Kidney (tissue), 14 donors: ENCODE data around the gene CMTM6. TPM values are rescaled to one million over a fixed set of nuclear protein-coding genes. Genes with fewer than 3 reads are reported as not detected.

Source experiments
- DNase-seq, 5 donors: peaks; one replicate each; pipeline ENCODE4 v3.0.0-alpha.2; 2013 to 2020
- FAIRE-seq: peaks from 2 replicates; lab custom pipeline; 2012; peaks lifted over from hg19 to GRCh38; lab: Jason Lieb, UNC
- H3K27ac ChIP-seq, 2 donors: one replicate each; pipeline ENCODE4 v1.7.0; 2013; ENCODE audit warnings: low read depth in 2 of 2, low read length in 2 of 2, inconsistent platforms in 1 of 2
- H3K27me3 ChIP-seq: one replicate; pipeline ENCODE4 v1.7.1; 2013; ENCODE audit warnings: low read length, inconsistent platforms; ENCODE audit not compliant: control insufficient read depth, insufficient read depth
- H3K36me3 ChIP-seq, 3 donors: one replicate each; pipeline versions ENCODE4 v1.7.0 to v1.7.1; 2013; ENCODE audit warnings: low read length in 3 of 3, control low read depth in 1 of 3, inconsistent platforms in 1 of 3; ENCODE audit not compliant: insufficient read depth in 3 of 3, control insufficient read depth in 2 of 3
- H3K4me1 ChIP-seq, 3 donors: one replicate each; pipeline versions ENCODE4 v1.7.0 to v1.7.1; 2013; ENCODE audit warnings: low read length in 3 of 3, inconsistent platforms in 1 of 3, low read depth in 1 of 3; ENCODE audit not compliant: control insufficient read depth in 2 of 3, insufficient read depth in 2 of 3
- H3K4me3 ChIP-seq, 3 donors: one replicate each; pipeline versions ENCODE4 v1.7.0 to v1.8.1; 2013; ENCODE audit warnings: low read length in 3 of 3, control low read depth in 1 of 3, inconsistent platforms in 1 of 3
- H3K9ac ChIP-seq, 3 donors: one replicate each; pipeline versions ENCODE4 v1.7.0 to v1.7.1; 2013; ENCODE audit warnings: low read length in 3 of 3, control low read depth in 1 of 3, inconsistent platforms in 1 of 3
- H3K9me3 ChIP-seq, 3 donors: one replicate each; pipeline versions ENCODE4 v1.7.0 to v1.7.1; 2013; ENCODE audit warnings: low read length in 3 of 3, control low read depth in 1 of 3, inconsistent platforms in 1 of 3; ENCODE audit not compliant: control insufficient read depth in 2 of 3, insufficient read depth in 1 of 3
- intact Hi-C: fragments of 100-400 bp; cut with DNase I; formaldehyde crosslinking; loops from one replicate; pipeline ENCODE4 v1.11.1; 2022
- polyA plus RNA-seq: library from polyadenylated mRNA; stranded (reverse); fragments of 350-450 nt; fragmentation: Illumina TruSeq; extraction: RNeasy Lipid Tissue Mini Kit (QIAGEN cat#74804); gene quantifications from one replicate; pipeline ENCODE4 v1.2.3, GENCODE V29; 2014; ENCODE audit warnings: low read depth, low replicate concordance; ENCODE audit not compliant: insufficient read depth
- total RNA-seq: library from RNA; stranded (reverse); fragmentation: NEBNext Ultra II Directional; extraction: Animal tissue kit (Norgen Biotek cat#: 25700); gene quantifications from one replicate; pipeline ENCODE4 v1.2.1, GENCODE V29; 2021
- TF ChIP-seq, protein P1 (sequence below): IDR thresholded peaks from 3 replicates; pipeline ENCODE4 v1.5.1; 2012; ENCODE audit warnings: mild to moderate bottlenecking, moderate library complexity, borderline replicate concordance; ENCODE audit not compliant: insufficient read depth; ENCODE audit errors: extremely low read depth
- donor health status: control.
- donor health status: control.
- donor health status: control.
- donor health status: control.
- donor health status: control.
- donor health status: DM: yes; HTN: yes; CAD: no.
- donor health status: Normal renal cell carcinoma (clear cell type).

Gene CMTM6
- total and polyA plus RNA-seq, 2 donors from 2014 or later: 22.2 to 63.3 TPM

DNA sequence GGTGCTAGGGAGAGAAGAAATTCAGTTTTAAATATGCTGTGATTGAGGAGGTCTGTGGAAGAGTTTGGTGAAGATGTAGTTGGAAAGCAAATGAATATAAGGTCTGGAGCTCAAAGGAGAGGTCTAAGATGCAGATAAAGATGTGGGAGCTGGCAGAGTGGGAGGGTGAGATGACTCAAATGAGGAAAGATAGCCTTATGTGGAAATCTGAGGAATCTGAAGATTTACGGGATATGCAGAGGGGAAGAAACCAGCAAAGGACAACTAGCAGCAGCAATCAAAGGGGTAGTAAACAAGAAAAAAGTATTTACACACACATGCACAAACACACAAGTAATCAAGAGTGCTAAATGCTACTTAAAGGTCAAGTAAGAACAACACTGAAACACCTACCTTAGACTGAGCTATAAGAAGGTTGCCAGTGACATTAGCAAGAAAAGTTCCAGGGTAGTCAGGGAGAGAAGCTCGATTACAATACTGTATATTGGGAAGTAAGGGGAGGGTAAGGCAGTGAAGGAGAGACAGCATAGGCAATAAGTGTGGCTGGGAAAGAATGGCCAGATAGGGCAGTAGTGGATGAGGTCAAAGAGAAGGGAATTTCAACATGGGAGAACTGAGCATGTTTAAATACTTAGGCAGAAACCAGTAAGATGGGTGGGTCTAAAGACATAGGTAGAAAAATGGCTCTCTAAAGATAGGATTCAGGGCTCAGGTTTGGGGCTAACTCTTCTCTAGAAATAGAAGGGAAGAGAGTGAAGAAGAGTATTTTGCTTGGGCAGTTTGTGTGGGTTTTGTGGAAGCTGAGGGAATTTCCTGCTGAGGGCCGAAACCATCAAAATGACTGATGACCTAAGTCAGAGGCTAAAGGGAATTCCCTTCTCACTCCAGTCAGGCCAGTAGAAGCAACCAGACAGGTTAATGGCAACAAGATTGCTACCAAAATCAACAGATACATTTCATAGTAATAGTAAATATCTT, 8.9 kb downstream of the CMTM6 start:
- Histone ChIP-seq H3K27ac (no peak overlapping the region), H3K4me1 (peaks cover 3 to 5% (median 4%) of the 10 kb centered on the region in 3 donors), H3K4me3 (no peak overlapping the region), H3K27me3 (no peaks in the 10 kb centered on the region), H3K9ac (no peak overlapping the region), H3K36me3 (peaks cover 0 to 2% (median 0%) of the 10 kb centered on the region in 3 donors), H3K9me3 (no peaks in the 10 kb centered on the region)
- TF ChIP-seq, protein P1, sequence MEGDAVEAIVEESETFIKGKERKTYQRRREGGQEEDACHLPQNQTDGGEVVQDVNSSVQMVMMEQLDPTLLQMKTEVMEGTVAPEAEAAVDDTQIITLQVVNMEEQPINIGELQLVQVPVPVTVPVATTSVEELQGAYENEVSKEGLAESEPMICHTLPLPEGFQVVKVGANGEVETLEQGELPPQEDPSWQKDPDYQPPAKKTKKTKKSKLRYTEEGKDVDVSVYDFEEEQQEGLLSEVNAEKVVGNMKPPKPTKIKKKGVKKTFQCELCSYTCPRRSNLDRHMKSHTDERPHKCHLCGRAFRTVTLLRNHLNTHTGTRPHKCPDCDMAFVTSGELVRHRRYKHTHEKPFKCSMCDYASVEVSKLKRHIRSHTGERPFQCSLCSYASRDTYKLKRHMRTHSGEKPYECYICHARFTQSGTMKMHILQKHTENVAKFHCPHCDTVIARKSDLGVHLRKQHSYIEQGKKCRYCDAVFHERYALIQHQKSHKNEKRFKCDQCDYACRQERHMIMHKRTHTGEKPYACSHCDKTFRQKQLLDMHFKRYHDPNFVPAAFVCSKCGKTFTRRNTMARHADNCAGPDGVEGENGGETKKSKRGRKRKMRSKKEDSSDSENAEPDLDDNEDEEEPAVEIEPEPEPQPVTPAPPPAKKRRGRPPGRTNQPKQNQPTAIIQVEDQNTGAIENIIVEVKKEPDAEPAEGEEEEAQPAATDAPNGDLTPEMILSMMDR: no peak
- intact Hi-C loops: no loop called here
- FAIRE-seq (no peak), DNase-seq (peak in 3 of 5 donors; percentile 25 to 62 (median 34))

DNA sequence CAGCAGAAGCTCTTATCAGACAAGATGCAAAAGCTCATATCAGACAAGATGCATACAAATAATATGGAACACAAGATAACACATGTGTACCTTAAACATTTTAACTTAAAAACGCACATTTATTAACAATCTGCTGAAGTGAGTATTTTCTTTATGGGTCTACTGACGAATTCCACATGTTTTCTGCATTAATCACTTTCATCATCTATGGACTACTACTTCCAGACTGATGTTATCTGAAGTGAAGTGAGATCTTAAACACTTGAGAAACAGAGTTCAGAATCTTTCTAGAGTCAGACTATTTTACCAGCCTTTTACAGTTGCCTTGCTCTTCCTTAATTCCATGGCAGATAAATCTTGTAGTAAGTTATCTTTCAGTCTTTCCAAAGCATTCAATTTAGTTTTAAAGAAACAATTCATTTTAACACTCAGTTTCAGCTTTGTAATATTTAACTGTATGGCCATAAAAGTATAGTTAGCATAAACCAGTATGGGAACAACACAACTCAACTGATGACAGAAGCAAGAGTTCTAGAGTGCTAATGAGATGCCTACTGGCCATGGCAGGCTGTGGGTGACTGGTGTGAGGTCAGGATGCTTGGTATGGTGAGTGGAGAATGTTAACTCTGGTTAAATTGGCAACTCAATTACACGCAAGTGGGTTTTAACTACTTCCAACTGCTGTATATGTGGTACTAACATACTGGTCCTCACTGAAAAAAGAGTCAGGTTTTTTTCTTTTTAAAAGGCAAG, 9.8 kb downstream of the CMTM6 start:
- Histone ChIP-seq H3K9me3 (no peaks in the 10 kb centered on the region), H3K9ac (no peak overlapping the region), H3K4me1 (peaks cover 3 to 5% (median 4%) of the 10 kb centered on the region in 3 donors), H3K4me3 (no peak overlapping the region), H3K27me3 (no peaks in the 10 kb centered on the region), H3K27ac (no peak overlapping the region), H3K36me3 (peaks cover 0 to 2% (median 0%) of the 10 kb centered on the region in 3 donors)
- TF ChIP-seq, protein P1: no peak
- FAIRE-seq (no peak), DNase-seq (no peak)
- intact Hi-C loops: no loop called here

GRCh38 chr3:32488474-32489008, 14.1 kb downstream of the CMTM6 start:
- Histone ChIP-seq H3K9ac (no peak overlapping the region), H3K9me3 (no peaks in the 10 kb centered on the region), H3K36me3 (peaks cover 0 to 4% (median 0%) of the 10 kb centered on the region in 3 donors), H3K4me3 (no peak overlapping the region), H3K27me3 (no peaks in the 10 kb centered on the region), H3K27ac (no peak overlapping the region), H3K4me1 (peaks cover under 1 to 4% (median 3%) of the 10 kb centered on the region in 3 donors)
- no peak for FAIRE-seq
- intact Hi-C loops: no loop called here
- DNase-seq: no peak
- TF ChIP-seq, protein P1: no peak
